Naive thymus-derived CD4-positive, alpha-beta T cell (primary cell): Measurements from ENCODE around the gene RBAK. TPM values are rescaled to one million over a fixed set of nuclear protein-coding genes. Genes with fewer than 3 reads are reported as not detected.

Experiments
- ATAC-seq: fragments of 150-1000 bp; cut with Tn5 transposase; 2 replicates; pipeline ENCODE4 v1.10.0; 2021; ENCODE audit warnings: mild to moderate bottlenecking, moderate library complexity
- CTCF ChIA-PET: fragments of 350-600 bp; sonication (Branson Sonifier 250); formaldehyde crosslinking; loops from one replicate; lab custom pipeline; 2021; ENCODE audit warnings: antibody characterized with exemption; lab: Charles Lee
- POLR2A ChIA-PET: fragments of 350-600 bp; sonication (Branson Sonifier 250); formaldehyde crosslinking; loops from one replicate; lab custom pipeline; 2021; ENCODE audit warnings: antibody characterized with exemption, inconsistent platforms; lab: Charles Lee
- DNase-seq, 9 donors: peaks; one replicate each; pipeline versions ENCODE4 v3.0.0 to v3.0.0-alpha.2; 2020 to 2022; ENCODE audit warnings: mixed read lengths in 1 of 9
- H3K27ac ChIP-seq: one replicate; pipeline ENCODE4 v1.7.0; 2013; ENCODE audit warnings: mild to moderate bottlenecking, low read depth, low read length, moderate library complexity
- H3K27me3 ChIP-seq, 2 donors: one replicate each; pipeline ENCODE4 v1.7.0; 2013; ENCODE audit warnings: low read length in 2 of 2, mild to moderate bottlenecking in 2 of 2, moderate library complexity in 2 of 2; ENCODE audit not compliant: control insufficient read depth in 2 of 2, insufficient read depth in 2 of 2
- H3K36me3 ChIP-seq, 3 experiments: 1 replicate in 2 of 3; 2 replicates in 1 of 3; pipeline ENCODE4 v1.7.0; 2013; ENCODE audit warnings: low read length in 3 of 3, mild to moderate bottlenecking in 3 of 3, moderate library complexity in 1 of 3; ENCODE audit not compliant: insufficient read depth in 3 of 3, control insufficient read depth in 2 of 3
- H3K4me1 ChIP-seq, 2 donors: one replicate each; pipeline ENCODE4 v1.7.0; 2013; ENCODE audit warnings: low read length in 2 of 2, mild to moderate bottlenecking in 2 of 2, moderate library complexity in 1 of 2; ENCODE audit not compliant: control insufficient read depth in 2 of 2, insufficient read depth in 2 of 2
- H3K4me3 ChIP-seq: 2 replicates; pipeline ENCODE4 v1.7.0; 2013; ENCODE audit warnings: mild to moderate bottlenecking, low read length
- H3K9me3 ChIP-seq, 3 experiments: 1 replicate in 2 of 3; 2 replicates in 1 of 3; pipeline ENCODE4 v1.7.0; 2013; ENCODE audit warnings: low read length in 3 of 3; ENCODE audit not compliant: control insufficient read depth in 2 of 3
- H3K27ac Mint-ChIP-seq, 9 donors: one replicate each; pipeline ENCODE4 v1.8.0; 2020 to 2022; ENCODE audit warnings: mixed read lengths in 9 of 9, mild to moderate bottlenecking in 8 of 9, moderate library complexity in 5 of 9, inconsistent platforms in 2 of 9
- H3K27me3 Mint-ChIP-seq, 5 donors: one replicate each; pipeline ENCODE4 v1.8.0; 2021 to 2022; ENCODE audit warnings: mixed read lengths in 5 of 5, mild to moderate bottlenecking in 1 of 5
- H3K36me3 Mint-ChIP-seq, 5 donors: one replicate each; pipeline ENCODE4 v1.8.0; 2020 to 2022; ENCODE audit warnings: mixed read lengths in 5 of 5, mild to moderate bottlenecking in 3 of 5, inconsistent platforms in 1 of 5
- H3K4me1 Mint-ChIP-seq, 7 donors: one replicate each; pipeline ENCODE4 v1.8.0; 2020 to 2022; ENCODE audit warnings: mixed read lengths in 7 of 7, mild to moderate bottlenecking in 3 of 7, inconsistent platforms in 1 of 7
- H3K4me3 Mint-ChIP-seq, 10 donors: one replicate each; pipeline ENCODE4 v1.8.0; 2020 to 2022; ENCODE audit warnings: mild to moderate bottlenecking in 10 of 10, mixed read lengths in 10 of 10, moderate library complexity in 6 of 10, inconsistent platforms in 2 of 10
- H3K9me3 Mint-ChIP-seq, 11 donors: one replicate each; pipeline ENCODE4 v1.8.0; 2020 to 2022; ENCODE audit warnings: mixed read lengths in 11 of 11, mild to moderate bottlenecking in 4 of 11, inconsistent platforms in 1 of 11, moderate library complexity in 1 of 11
- intact Hi-C, 2 donors: fragments of 100-400 bp; cut with micrococcal nuclease; formaldehyde crosslinking; loops; one replicate each; pipeline ENCODE4 v1.15.1; 2023
- polyA plus RNA-seq, 2 donors: library from polyadenylated mRNA; unstranded; fragments of 300-500 nt; fragmentation: Illumina TruSeq; gene quantifications; one replicate each; pipeline ENCODE4 v1.2.3, GENCODE V29; 2021
- total RNA-seq, 6 experiments: library from RNA in 5 of 6; stranded (reverse) in 5 of 6; gene quantifications; 1 replicate in 5 of 6; 2 replicates in 1 of 6; pipeline ENCODE4 v1.2.3 and lab custom pipeline; 2021 to 2026

Gene RBAK
- total RNA-seq: 10 to 100 TPM; 11.8 to 21.8 (median 17.5) TPM
- polyA plus RNA-seq: 1 to 10 TPM; 4.1 to 4.8 TPM
- 37.2 reads per million, percentile 64 among the genes with 10 or more reads in this experiment for total RNA-seq (lab: John Stamatoyannopoulos, UW)

GRCh38 chr7:5045558-5046396 lies at the start of gene RBAK:
TSS of gene RBAK (plus strand) at chr7:5045860. CDS start at chr7:5048077, 2,217 bp downstream.
- peaks cover 0 to 50% (median 26%) of the 10 kb centered on the region in 5 donors for H3K36me3 Mint-ChIP-seq
- ChIA-PET POLR2A (interaction anchor here (0.6 to 1.8 kb wide), 3 partner anchors 66 to 404 kb away, joined by 3 to 8 read pairs (median 5); no protein-coding TSS in a partner anchor), CTCF (interaction anchor here (0.7 kb wide), 1 partner anchor 247 kb away, joined by 3 read pairs; no protein-coding TSS in a partner anchor)
- peak; percentile 74 to 91 (median 86) for DNase-seq
- Histone ChIP-seq H3K27me3 (no peaks in the 10 kb centered on the region), H3K4me1 (peaks cover 4 to 7% of the 10 kb centered on the region in 2 donors), H3K9me3 (no peaks in the 10 kb centered on the region), H3K27ac (peak within 1 kb of the TSS; percentile 95), H3K4me3 (peak within 1 kb of the TSS; percentile 76), H3K36me3 (peaks cover 0 to 21% (median 4%) of the 10 kb centered on the region in 3 experiments)
- intact Hi-C loops: loop anchor here (1.0 to 5.0 kb wide), 7 partner anchors 72 to 404 kb away; partner anchors contain the start of genes AP5Z1 (in 2 of the 2), FOXK1 (in 2 of the 2) and WIPI2 (in 1 of the 2)
- H3K4me1 Mint-ChIP-seq: peaks cover 16 to 57% (median 51%) of the 10 kb centered on the region in 7 donors
- peaks cover 0 to 2% (median 0%) of the 10 kb centered on the region in 5 donors for H3K27me3 Mint-ChIP-seq
- H3K4me3 Mint-ChIP-seq: peak within 1 kb of the TSS; percentile 92 to 98 (median 96)
- peak; percentile 100 for ATAC-seq
- peaks cover 0 to 20% (median 5%) of the 10 kb centered on the region in 11 donors for H3K9me3 Mint-ChIP-seq
- peak within 1 kb of the TSS; percentile 82 to 97 (median 92) for H3K27ac Mint-ChIP-seq

- POLR2A ChIA-PET: no interaction called here
- no peak overlapping the region for H3K4me3 ChIP-seq
- no peaks in the 10 kb centered on the region for H3K27me3 Mint-ChIP-seq
- peaks cover 2 to 80% (median 12%) of the 10 kb centered on the region in 3 experiments for H3K36me3 ChIP-seq
- no peaks in the 10 kb centered on the region for H3K9me3 ChIP-seq
- no peaks in the 10 kb centered on the region for H3K9me3 Mint-ChIP-seq
- peaks cover 12 to 30% (median 19%) of the 10 kb centered on the region in 5 donors for H3K36me3 Mint-ChIP-seq
- no peak overlapping the region for H3K27ac ChIP-seq
- intact Hi-C loops: no loop called here
- CTCF ChIA-PET: no interaction called here
- no peak overlapping the region for H3K4me3 Mint-ChIP-seq
- H3K4me1 ChIP-seq: no peaks in the 10 kb centered on the region
- peaks cover 0 to 22% (median 13%) of the 10 kb centered on the region in 7 donors for H3K4me1 Mint-ChIP-seq
- H3K27ac Mint-ChIP-seq: peak overlapping the region in 3 of 9 donors; percentile 22 to 32 (median 24)
- DNase-seq: no peak
- H3K27me3 ChIP-seq: no peaks in the 10 kb centered on the region
- ATAC-seq: no peak
These were observed 48.9 kb upstream of the RBAK start for GRCh38 chr7:4996696-4997222.

- no peaks in the 10 kb centered on the region for H3K9me3 Mint-ChIP-seq
- Histone ChIP-seq H3K36me3 (peaks cover 0 to 68% (median 7%) of the 10 kb centered on the region in 3 experiments), H3K9me3 (no peaks in the 10 kb centered on the region), H3K27ac (no peak overlapping the region), H3K4me3 (no peak overlapping the region), H3K4me1 (no peaks in the 10 kb centered on the region), H3K27me3 (no peaks in the 10 kb centered on the region)
- ATAC-seq: no peak
- intact Hi-C loops: no loop called here
- no peaks in the 10 kb centered on the region for H3K27me3 Mint-ChIP-seq
- H3K4me3 Mint-ChIP-seq: no peak overlapping the region
- ChIA-PET CTCF (interaction anchor here (1.4 kb wide), 1 partner anchor 19 kb away, joined by 4 read pairs; no protein-coding TSS in a partner anchor), POLR2A (interaction anchor here (1.1 kb wide), 1 partner anchor 9 kb away, joined by 3 read pairs; no protein-coding TSS in a partner anchor)
- peak overlapping the region in 5 of 9 donors; percentile 19 to 83 (median 41) for H3K27ac Mint-ChIP-seq
- no peak for DNase-seq
- H3K36me3 Mint-ChIP-seq: peaks cover 19 to 37% (median 20%) of the 10 kb centered on the region in 5 donors
- H3K4me1 Mint-ChIP-seq: peaks cover 0 to 26% (median 13%) of the 10 kb centered on the region in 7 donors
These were observed 47.4 kb upstream of the RBAK start for GRCh38 chr7:4998244-4998643.

GRCh38 chr7:4998910-4999309 lies 46.8 kb upstream of the RBAK start:
- Mint-ChIP-seq H3K4me1 (peaks cover 0 to 26% (median 13%) of the 10 kb centered on the region in 7 donors), H3K9me3 (no peaks in the 10 kb centered on the region), H3K27ac (peak overlapping the region in 8 of 9 donors; percentile 0 to 83 (median 31)), H3K27me3 (no peaks in the 10 kb centered on the region), H3K4me3 (no peak overlapping the region), H3K36me3 (peaks cover 19 to 39% (median 22%) of the 10 kb centered on the region in 5 donors)
- H3K9me3 ChIP-seq: no peaks in the 10 kb centered on the region
- H3K4me3 ChIP-seq: no peak overlapping the region
- no peak for DNase-seq
- no peak for ATAC-seq
- no peaks in the 10 kb centered on the region for H3K4me1 ChIP-seq
- CTCF ChIA-PET: interaction anchor here (1.1 to 1.4 kb wide), 2 partner anchors 20 to 25 kb away, joined by 3 to 4 read pairs; no protein-coding TSS in a partner anchor
- H3K27me3 ChIP-seq: no peaks in the 10 kb centered on the region
- intact Hi-C loops: no loop called here
- H3K27ac ChIP-seq: no peak overlapping the region
- POLR2A ChIA-PET: interaction anchor here (1.1 kb wide), 1 partner anchor 8 kb away, joined by 3 read pairs; no protein-coding TSS in a partner anchor
- H3K36me3 ChIP-seq: peaks cover 0 to 62% (median 7%) of the 10 kb centered on the region in 3 experiments

DNA sequence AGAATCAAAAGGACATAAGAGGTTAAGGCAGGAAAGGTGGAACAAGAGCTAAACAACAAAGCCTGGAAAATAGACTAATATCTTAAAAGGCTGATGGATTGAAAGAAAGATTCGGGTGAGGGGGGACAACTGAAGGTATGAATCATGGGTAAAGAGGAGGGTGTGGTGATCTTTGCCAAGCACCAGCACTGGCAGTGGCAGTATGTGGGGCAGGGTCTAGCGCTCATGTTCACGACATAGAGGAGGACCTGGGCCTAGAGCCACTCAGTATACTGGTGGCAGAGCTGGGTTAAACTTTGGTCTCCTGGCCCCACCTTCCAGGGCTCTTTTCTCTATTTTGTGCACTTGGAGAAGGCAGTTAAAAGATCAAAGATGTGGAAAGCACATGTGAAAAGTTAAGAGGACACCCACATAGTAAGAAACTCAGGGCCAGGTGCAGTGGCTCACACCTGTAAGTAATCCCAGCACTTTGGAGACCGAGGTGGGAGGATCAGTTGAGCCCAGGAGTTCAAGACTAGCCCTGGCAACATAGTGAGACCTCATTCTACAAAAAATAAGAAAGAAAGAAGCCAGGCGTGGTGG lies 46.2 kb upstream of the RBAK start:
- no peaks in the 10 kb centered on the region for H3K27me3 Mint-ChIP-seq
- H3K36me3 Mint-ChIP-seq: peaks cover 19 to 45% (median 24%) of the 10 kb centered on the region in 5 donors

More for the DNA sequence above, 46.2 kb upstream of the RBAK start:
- ATAC-seq: no peak
- H3K9me3 ChIP-seq: no peaks in the 10 kb centered on the region
- Mint-ChIP-seq H3K9me3 (no peaks in the 10 kb centered on the region), H3K4me1 (peaks cover 0 to 26% (median 13%) of the 10 kb centered on the region in 7 donors), H3K4me3 (no peak overlapping the region), H3K27ac (peak overlapping the region in 7 of 9 donors; percentile 6 to 72 (median 37))
- DNase-seq: no peak
- H3K27me3 ChIP-seq: no peaks in the 10 kb centered on the region
- intact Hi-C loops: no loop called here
- peaks cover 0 to 56% (median 9%) of the 10 kb centered on the region in 3 experiments for H3K36me3 ChIP-seq
- no peaks in the 10 kb centered on the region for H3K4me1 ChIP-seq
- no peak overlapping the region for H3K4me3 ChIP-seq
- H3K27ac ChIP-seq: no peak overlapping the region
- ChIA-PET CTCF (interaction anchor here (1.1 to 1.4 kb wide), 2 partner anchors 21 to 25 kb away, joined by 3 to 4 read pairs; no protein-coding TSS in a partner anchor), POLR2A (interaction anchor here (1.1 kb wide), 1 partner anchor 8 kb away, joined by 3 read pairs; no protein-coding TSS in a partner anchor)
